K562 (cell line): ENCODE results near the gene MEDAG. TPM values are rescaled to one million over a fixed set of nuclear protein-coding genes. Genes with fewer than 3 reads are reported as not detected.

Experiments used
- ATAC-seq: fragments of 200-7000 bp; cut with Tn5 transposase; 3 replicates; pipeline ENCODE4 v1.9.1; 2020; ENCODE audit warnings: moderate library complexity
- BruUV-seq: library from RNA; stranded (reverse); fragments of 400-500 nt; replicated peaks from 2 replicates; lab custom pipeline; 2021; lab: Mats Ljungman, UMichigan
- CTCF ChIA-PET: fragments of 300-600 bp; formaldehyde crosslinking; extraction: SDS; loops from one replicate; lab custom pipeline; 2021; ENCODE audit warnings: low intra/inter-chr PET ratio; lab: Yijun Ruan, JAX
- POLR2A ChIA-PET: fragments of 300-600, 350-650 bp; sonication (Branson Sonifier 250); formaldehyde crosslinking; extraction: SDS; loops from one replicate; lab custom pipeline; 2021; ENCODE audit warnings: antibody characterized with exemption, inconsistent platforms; lab: Yijun Ruan, JAX
- DNase-seq, 4 experiments: peaks; one replicate each; pipeline versions ENCODE4 v3.0.0 to v3.0.0-alpha.2; 2011 to 2018; ENCODE audit warnings: low spot score in 3 of 4, mixed read lengths in 3 of 4; ENCODE audit errors: extremely low read depth in 1 of 4
- FAIRE-seq: peaks from 2 replicates; lab custom pipeline; 2011; peaks lifted over from hg19 to GRCh38; lab: Jason Lieb, UNC
- H2AFZ ChIP-seq: 2 replicates; pipeline ENCODE4 v1.6.0; 2011; ENCODE audit warnings: low read depth, low read length, control low read depth, inconsistent platforms
- H3K27ac ChIP-seq: fragments of 200-600 bp; 3 replicates; pipeline ENCODE4 v1.8.0; 2011; ENCODE audit warnings: low read depth, mild to moderate bottlenecking, control low read depth, inconsistent platforms, low read length, moderate library complexity, mixed read lengths; ENCODE audit errors: extremely low read depth
- H3K27me3 ChIP-seq, 2 experiments: fragments of 300-600 bp in 1 of 2; 2 replicates in 1 of 2; 3 replicates in 1 of 2; pipeline versions ENCODE4 v1.6.0 to v1.8.0; 2011; ENCODE audit warnings: inconsistent platforms in 2 of 2, low read length in 2 of 2, mild to moderate bottlenecking in 1 of 2, mixed read lengths in 1 of 2, moderate library complexity in 1 of 2; ENCODE audit not compliant: control insufficient read depth in 2 of 2, insufficient read depth in 2 of 2
- H3K36me3 ChIP-seq: fragments of 300-600 bp; 3 replicates; pipeline ENCODE4 v1.8.0; 2011; ENCODE audit warnings: mild to moderate bottlenecking, low read length, inconsistent platforms; ENCODE audit not compliant: control insufficient read depth, insufficient read depth
- H3K4me1 ChIP-seq, 2 experiments: fragments of 200-600 bp in 1 of 2; replicated peaks in 1 of 2; 2 replicates in 1 of 2; 3 replicates in 1 of 2; pipeline versions ENCODE4 v1.5.1 to v1.8.0; 2011; ENCODE audit warnings: inconsistent platforms in 2 of 2, low read length in 2 of 2, mild to moderate bottlenecking in 1 of 2, mixed read lengths in 1 of 2, moderate library complexity in 1 of 2; ENCODE audit not compliant: control insufficient read depth in 2 of 2, insufficient read depth in 2 of 2
- H3K4me2 ChIP-seq: 2 replicates; pipeline ENCODE4 v1.6.1; 2011; ENCODE audit warnings: low read length, control low read depth, inconsistent platforms, mixed read lengths; ENCODE audit not compliant: insufficient read depth
- H3K4me3 ChIP-seq: fragments of 200-600 bp; sonication (generic), shearing (Covaris generic); 2 replicates; pipeline ENCODE4 v1.5.1; 2016; ENCODE audit warnings: control low read depth, inconsistent platforms
- H3K79me2 ChIP-seq: fragments of 200-600 bp; 3 replicates; pipeline ENCODE4 v1.8.0; 2011; ENCODE audit warnings: low read length, inconsistent platforms; ENCODE audit not compliant: control insufficient read depth, insufficient read depth
- H3K9ac ChIP-seq, 2 experiments: 2 replicates each; pipeline versions ENCODE4 v1.6.0 to v1.6.1; 2011; ENCODE audit warnings: low read depth in 2 of 2, low read length in 2 of 2, control low read depth in 1 of 2, inconsistent platforms in 1 of 2, mild to moderate bottlenecking in 1 of 2, mixed read lengths in 1 of 2; ENCODE audit not compliant: insufficient read depth in 1 of 2
- H3K9me1 ChIP-seq: one replicate; pipeline ENCODE4 v1.6.0; 2011; ENCODE audit warnings: inconsistent platforms, mild to moderate bottlenecking, low read length, moderate library complexity; ENCODE audit not compliant: control insufficient read depth, insufficient read depth
- H3K9me3 ChIP-seq: replicated peaks from 2 replicates; pipeline ENCODE4 v1.5.1; 2011; ENCODE audit warnings: low read depth, low read length, inconsistent platforms; ENCODE audit not compliant: control insufficient read depth, insufficient read depth
- H4K20me1 ChIP-seq: replicated peaks from 2 replicates; pipeline ENCODE4 v1.6.1; 2011; ENCODE audit warnings: low read length, inconsistent platforms, mixed read lengths; ENCODE audit not compliant: control insufficient read depth, insufficient read depth
- EP400 ChIP-seq: fragments of 450-650 bp; IDR thresholded peaks from 2 replicates; pipeline ENCODE4 v1.6.1; 2017; ENCODE audit warnings: antibody characterized with exemption, mild to moderate bottlenecking, moderate library complexity
- NEUROD1 ChIP-seq: fragments of 150-350 bp; IDR thresholded peaks from 2 replicates; pipeline ENCODE4 v1.6.1; 2014; ENCODE audit warnings: borderline replicate concordance, low read length, low read depth; ENCODE audit not compliant: partially characterized antibody
- SMARCC2 ChIP-seq: fragments of 450-650 bp; IDR thresholded peaks from 2 replicates; pipeline ENCODE4 v1.6.1; 2017; ENCODE audit warnings: antibody characterized with exemption, moderate library complexity, mild to moderate bottlenecking, low read depth
- ZNF175 ChIP-seq: fragments of 200-800 bp; sonication (Bioruptor generic); IDR thresholded peaks from 2 replicates; pipeline ENCODE4 v1.6.1; 2016; ENCODE audit warnings: low read depth, mild to moderate bottlenecking, missing genetic modification characterization, missing compliant biosample characterization
- ZNF263 ChIP-seq: sonication (generic); formaldehyde crosslinking; IDR thresholded peaks from 2 replicates; pipeline ENCODE4 v1.8.0; 2022; ENCODE audit warnings: mild to moderate bottlenecking, missing genetic modification reagents, borderline replicate concordance
- WGBS: fragments of 100-300 bp; shearing (Covaris generic); methylation state at CpG from one replicate; pipeline ENCODE4 v1.1.6; 2016; ENCODE audit warnings: low coverage, mixed read lengths; ENCODE audit not compliant: insufficient coverage; ENCODE audit errors: missing lambda C conversion rate; 5-methylcytosine and 5-hydroxymethylcytosine counted together
- in situ Hi-C: fragments of 300-500 bp; cut with MboI; formaldehyde crosslinking; loops from 4 replicates; pipeline ENCODE4 v1.15.0; 2018; ENCODE audit warnings: inconsistent platforms, mixed read lengths
- intact Hi-C: fragments of 100-400 bp; cut with micrococcal nuclease; formaldehyde crosslinking; loops from 2 replicates; pipeline ENCODE4 v1.14.2; 2022
- polyA plus RNA-seq, 8 experiments: library from polyadenylated mRNA; depleted of rRNA in 4 of 8; stranded (reverse) in 5 of 8; unstranded in 3 of 8; fragments of >200 nt; fragmentation: Nextera tagmentation in 2 of 8; fragmentation: Illumina TruSeq in 1 of 8; extraction: Ambion mirVana in 2 of 8; extraction: Trizol in 1 of 8; gene quantifications; 2 replicates each; pipeline versions ENCODE4 v1.2.1 to v1.2.3, GENCODE V29; 2011 to 2014; ENCODE audit warnings: inconsistent platforms in 1 of 8, missing spikeins in 1 of 8
- total RNA-seq, 7 experiments: library from RNA; depleted of rRNA in 6 of 7; stranded (reverse); fragments of >200 nt in 6 of 7; fragmentation: Illumina TruSeq in 2 of 7; extraction: Trizol in 2 of 7; gene quantifications; 2 replicates each; pipeline versions ENCODE4 v1.2.1 to v1.2.3, GENCODE V29; 2011 to 2021; ENCODE audit warnings: low replicate concordance in 1 of 7
- TF ChIP-seq, protein P1 (sequence below): fragments of 450-650 bp; formaldehyde crosslinking; conservative IDR thresholded peaks from 2 replicates; pipeline ENCODE4 v1.4.0; 2022; ENCODE audit warnings: mild to moderate bottlenecking, missing genetic modification characterization
- TF ChIP-seq, protein P2 (sequence below), 3 experiments: IDR thresholded peaks in 2 of 3; conservative IDR thresholded peaks in 1 of 3; 2 replicates each; pipeline ENCODE4 v1.5.1; 2011 to 2012; ENCODE audit warnings: low read length in 3 of 3, mild to moderate bottlenecking in 3 of 3, control low read depth in 2 of 3, improper control_type of control experiment in 1 of 3, inconsistent platforms in 1 of 3, low read depth in 1 of 3, mixed read lengths in 1 of 3, moderate library complexity in 1 of 3; ENCODE audit not compliant: insufficient read depth in 2 of 3

Gene MEDAG
- total and polyA plus RNA-seq, 9 of the 15 experiments (the other 6 are each of a cell fraction or from before 2014, with no cell fraction given): not detected

DNA sequence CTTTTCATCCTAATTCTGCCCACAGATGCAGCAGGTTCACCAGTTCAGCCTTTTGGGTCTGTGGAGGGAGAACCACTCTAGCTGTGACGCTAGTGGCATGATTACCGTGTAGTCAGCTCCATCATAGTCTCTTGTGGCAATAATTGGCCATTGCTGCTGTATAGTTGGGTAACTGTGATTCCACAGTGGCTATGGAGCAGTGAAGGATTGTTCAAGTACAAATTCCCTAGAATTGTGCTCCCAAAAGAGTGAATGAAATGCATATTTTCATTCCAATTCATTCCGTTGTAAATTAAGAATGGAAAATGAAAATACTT is 27.2 kb downstream of the MEDAG start (continued):
- TF ChIP-seq ZNF175 (CRISPR knock-in tag) (no peak), NEUROD1 (no peak), EP400 (no peak), ZNF263 (CRISPR knock-in tag) (no peak)
- TF ChIP-seq, protein P1, sequence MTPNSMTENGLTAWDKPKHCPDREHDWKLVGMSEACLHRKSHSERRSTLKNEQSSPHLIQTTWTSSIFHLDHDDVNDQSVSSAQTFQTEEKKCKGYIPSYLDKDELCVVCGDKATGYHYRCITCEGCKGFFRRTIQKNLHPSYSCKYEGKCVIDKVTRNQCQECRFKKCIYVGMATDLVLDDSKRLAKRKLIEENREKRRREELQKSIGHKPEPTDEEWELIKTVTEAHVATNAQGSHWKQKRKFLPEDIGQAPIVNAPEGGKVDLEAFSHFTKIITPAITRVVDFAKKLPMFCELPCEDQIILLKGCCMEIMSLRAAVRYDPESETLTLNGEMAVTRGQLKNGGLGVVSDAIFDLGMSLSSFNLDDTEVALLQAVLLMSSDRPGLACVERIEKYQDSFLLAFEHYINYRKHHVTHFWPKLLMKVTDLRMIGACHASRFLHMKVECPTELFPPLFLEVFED (CRISPR knock-in tag): no peak

DNA sequence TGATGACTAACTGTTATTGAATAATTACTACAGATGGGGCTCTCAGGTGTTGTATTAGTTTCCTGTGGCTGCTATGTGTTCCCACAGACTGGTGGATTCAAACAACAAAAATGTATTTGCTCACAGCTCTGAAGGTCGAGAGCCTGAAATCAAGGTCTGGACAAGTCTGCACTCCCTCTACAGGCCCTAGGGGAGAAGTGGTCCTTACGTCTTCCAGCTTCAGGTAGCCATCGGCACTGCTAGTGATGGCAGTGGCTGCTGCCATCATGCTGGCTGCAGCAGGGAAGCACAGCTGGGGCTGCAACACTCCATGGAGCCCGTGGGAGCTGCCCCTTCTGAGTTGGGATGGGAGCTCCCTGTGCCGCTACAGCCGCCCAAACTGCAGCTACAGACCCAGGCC is 28.3 kb downstream of the MEDAG start:
- Histone ChIP-seq H3K27me3 (peaks cover 0 to 3% of the 10 kb centered on the region in 2 experiments; a peak in 1 of 5 replicates), H3K4me1 (no peaks in the 10 kb centered on the region), H3K9ac (no peak overlapping the region), H3K4me3 (no peak overlapping the region), H3K9me1 (no peaks in the 10 kb centered on the region), H3K36me3 (no peaks in the 10 kb centered on the region), H4K20me1 (no peaks in the 10 kb centered on the region), H2AFZ (no peak overlapping the region), H3K4me2 (no peak overlapping the region), H3K27ac (no peak overlapping the region), H3K79me2 (no peaks in the 10 kb centered on the region), H3K9me3 (no peaks in the 10 kb centered on the region)
- FAIRE-seq: no peak
- CTCF ChIA-PET: no interaction called here
- no peak for DNase-seq
- WGBS: 0% methylated on average over 6 of the region's 6 CpGs
- in situ Hi-C loops (no loop called here), intact Hi-C loops (no loop called here)
- no peak for ATAC-seq
- POLR2A ChIA-PET: no interaction called here
- no TSS peak for BruUV-seq
- TF ChIP-seq SMARCC2: no peak
- TF ChIP-seq, protein P2, sequence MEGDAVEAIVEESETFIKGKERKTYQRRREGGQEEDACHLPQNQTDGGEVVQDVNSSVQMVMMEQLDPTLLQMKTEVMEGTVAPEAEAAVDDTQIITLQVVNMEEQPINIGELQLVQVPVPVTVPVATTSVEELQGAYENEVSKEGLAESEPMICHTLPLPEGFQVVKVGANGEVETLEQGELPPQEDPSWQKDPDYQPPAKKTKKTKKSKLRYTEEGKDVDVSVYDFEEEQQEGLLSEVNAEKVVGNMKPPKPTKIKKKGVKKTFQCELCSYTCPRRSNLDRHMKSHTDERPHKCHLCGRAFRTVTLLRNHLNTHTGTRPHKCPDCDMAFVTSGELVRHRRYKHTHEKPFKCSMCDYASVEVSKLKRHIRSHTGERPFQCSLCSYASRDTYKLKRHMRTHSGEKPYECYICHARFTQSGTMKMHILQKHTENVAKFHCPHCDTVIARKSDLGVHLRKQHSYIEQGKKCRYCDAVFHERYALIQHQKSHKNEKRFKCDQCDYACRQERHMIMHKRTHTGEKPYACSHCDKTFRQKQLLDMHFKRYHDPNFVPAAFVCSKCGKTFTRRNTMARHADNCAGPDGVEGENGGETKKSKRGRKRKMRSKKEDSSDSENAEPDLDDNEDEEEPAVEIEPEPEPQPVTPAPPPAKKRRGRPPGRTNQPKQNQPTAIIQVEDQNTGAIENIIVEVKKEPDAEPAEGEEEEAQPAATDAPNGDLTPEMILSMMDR (IDR thresholded peaks at IDR 0.05 in 2 of 3, conservative IDR thresholded peaks at IDR 0.05 in 1 of 3; ENCODE audit: insufficient read depth in 2 of 3, low read depth in 1 of 3, low read length in 3 of 3): 0 out of 6 replicates have a peak, but pooled peaks of 1 of the 3 experiments have one; percentile 8
